ENCODE results near the gene SCYGR5. TPM values are rescaled to one million over a fixed set of nuclear protein-coding genes. Genes with fewer than 3 reads are reported as not detected.

Gene SCYGR5
- total RNA-seq, 1 donor from 2014 or later, result not detected

DNA sequence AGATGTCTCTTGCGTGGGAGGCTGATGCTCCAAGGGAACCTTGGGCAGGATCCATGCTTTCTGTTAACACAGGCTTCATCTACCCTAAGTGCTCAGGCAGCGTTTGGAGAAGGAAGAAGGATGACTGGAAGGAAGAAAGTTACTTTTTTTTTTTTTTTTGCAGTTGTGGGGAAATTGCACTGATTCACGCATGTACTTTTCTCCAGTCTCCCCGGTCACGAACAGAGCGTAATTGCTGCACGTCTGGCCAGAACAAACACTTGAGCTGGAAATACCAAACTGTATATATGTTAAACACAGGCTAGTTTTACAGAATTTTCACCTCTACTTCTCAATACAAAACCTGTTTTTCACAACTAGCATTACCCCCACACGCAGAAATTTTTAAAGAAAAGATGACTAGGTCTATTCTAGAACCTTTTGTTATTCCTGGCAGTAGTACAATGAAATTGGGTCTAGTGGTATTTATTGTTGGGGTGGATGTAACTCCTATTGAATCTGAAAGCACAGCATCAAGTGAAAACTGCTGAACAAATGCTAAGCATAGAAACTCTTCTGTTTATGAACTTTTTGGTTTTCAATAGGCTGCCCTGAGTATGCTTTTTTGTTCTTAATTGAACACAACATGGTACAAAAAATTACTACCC is 9.3 kb upstream of the SCYGR5 start:
- peaks cover 4% of the 10 kb centered on the region for H3K4me1 Mint-ChIP-seq (ENCODE audit: unreplicated experiment)
- H3K27me3 Mint-ChIP-seq (ENCODE audit: unreplicated experiment), result no peaks in the 10 kb centered on the region
- no peak overlapping the region for H3K4me3 Mint-ChIP-seq (ENCODE audit: unreplicated experiment)
- no peak for DNase-seq (ENCODE audit: low spot score)
- H3K9me3 Mint-ChIP-seq (ENCODE audit: unreplicated experiment), result no peaks in the 10 kb centered on the region
- TF ChIP-seq, protein P1, sequence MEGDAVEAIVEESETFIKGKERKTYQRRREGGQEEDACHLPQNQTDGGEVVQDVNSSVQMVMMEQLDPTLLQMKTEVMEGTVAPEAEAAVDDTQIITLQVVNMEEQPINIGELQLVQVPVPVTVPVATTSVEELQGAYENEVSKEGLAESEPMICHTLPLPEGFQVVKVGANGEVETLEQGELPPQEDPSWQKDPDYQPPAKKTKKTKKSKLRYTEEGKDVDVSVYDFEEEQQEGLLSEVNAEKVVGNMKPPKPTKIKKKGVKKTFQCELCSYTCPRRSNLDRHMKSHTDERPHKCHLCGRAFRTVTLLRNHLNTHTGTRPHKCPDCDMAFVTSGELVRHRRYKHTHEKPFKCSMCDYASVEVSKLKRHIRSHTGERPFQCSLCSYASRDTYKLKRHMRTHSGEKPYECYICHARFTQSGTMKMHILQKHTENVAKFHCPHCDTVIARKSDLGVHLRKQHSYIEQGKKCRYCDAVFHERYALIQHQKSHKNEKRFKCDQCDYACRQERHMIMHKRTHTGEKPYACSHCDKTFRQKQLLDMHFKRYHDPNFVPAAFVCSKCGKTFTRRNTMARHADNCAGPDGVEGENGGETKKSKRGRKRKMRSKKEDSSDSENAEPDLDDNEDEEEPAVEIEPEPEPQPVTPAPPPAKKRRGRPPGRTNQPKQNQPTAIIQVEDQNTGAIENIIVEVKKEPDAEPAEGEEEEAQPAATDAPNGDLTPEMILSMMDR (IDR thresholded peaks at IDR 0.05; ENCODE audit: unreplicated experiment), result no peak
- no peaks in the 10 kb centered on the region for H3K36me3 Mint-ChIP-seq (ENCODE audit: low read depth, unreplicated experiment)
- H3K27ac Mint-ChIP-seq (ENCODE audit: unreplicated experiment), result no peak overlapping the region

DNA sequence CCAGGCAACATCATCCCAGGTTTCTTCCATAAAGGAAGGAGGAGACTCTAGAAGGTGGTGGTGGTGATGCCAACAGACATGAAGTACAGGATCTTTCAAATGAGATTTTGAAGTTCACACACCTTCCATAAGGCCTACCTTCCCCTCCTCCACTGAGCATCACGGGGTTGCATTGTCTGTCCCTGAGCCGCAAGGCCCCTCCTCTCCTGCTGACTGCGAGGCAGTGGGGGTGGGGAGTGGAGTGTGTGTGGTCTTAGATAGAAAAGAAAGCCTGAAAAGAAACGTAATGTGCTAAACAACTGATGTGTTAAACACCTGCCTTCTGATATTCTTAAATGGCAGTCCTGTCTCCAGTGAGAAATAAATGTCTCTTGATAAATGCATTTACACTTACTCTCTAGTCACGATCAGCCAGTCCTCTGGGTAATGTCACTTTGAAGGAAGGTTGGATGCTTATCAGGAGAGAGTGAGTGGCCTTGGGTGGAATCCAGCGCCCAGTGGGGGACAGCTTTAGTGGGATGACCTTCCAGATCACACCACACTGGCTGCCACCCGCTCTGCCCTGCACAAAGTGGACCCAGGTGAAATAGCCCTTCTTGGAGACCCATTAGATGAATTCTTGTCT is 5.5 kb upstream of the SCYGR5 start:
- Mint-ChIP-seq H3K27ac (ENCODE audit: unreplicated experiment) (no peak overlapping the region), H3K4me1 (ENCODE audit: unreplicated experiment) (peaks cover 4% of the 10 kb centered on the region), H3K9me3 (ENCODE audit: unreplicated experiment) (no peaks in the 10 kb centered on the region), H3K27me3 (ENCODE audit: unreplicated experiment) (no peaks in the 10 kb centered on the region), H3K4me3 (ENCODE audit: unreplicated experiment) (no peak overlapping the region), H3K36me3 (ENCODE audit: low read depth, unreplicated experiment) (no peaks in the 10 kb centered on the region)
- DNase-seq (ENCODE audit: low spot score), result no peak
- TF ChIP-seq, protein P1 (IDR thresholded peaks at IDR 0.05; ENCODE audit: unreplicated experiment), result no peak

DNA sequence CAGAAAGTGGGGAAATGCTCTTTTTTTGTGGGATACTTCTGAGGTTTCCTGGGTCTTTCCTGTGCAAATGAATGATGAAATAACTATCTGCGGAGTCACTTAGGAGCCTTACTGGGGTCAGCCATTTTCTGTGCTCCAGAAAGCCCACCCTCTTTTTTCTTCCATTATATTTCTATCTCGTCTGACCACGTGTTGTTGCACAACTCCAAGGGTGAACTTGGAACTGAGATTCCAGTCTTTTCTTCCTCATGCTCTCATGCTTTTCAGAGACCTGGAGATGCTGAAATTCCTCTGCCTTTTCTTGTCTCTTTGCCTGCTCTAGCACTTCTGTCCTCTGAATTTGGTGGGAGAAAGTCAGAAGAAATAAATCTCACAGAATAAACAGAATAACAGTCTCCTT is 4.8 kb upstream of the SCYGR5 start:
- Mint-ChIP-seq H3K27ac (ENCODE audit: unreplicated experiment) (no peak overlapping the region), H3K36me3 (ENCODE audit: low read depth, unreplicated experiment) (no peaks in the 10 kb centered on the region), H3K9me3 (ENCODE audit: unreplicated experiment) (no peaks in the 10 kb centered on the region), H3K27me3 (ENCODE audit: unreplicated experiment) (no peaks in the 10 kb centered on the region), H3K4me1 (ENCODE audit: unreplicated experiment) (peaks cover 4% of the 10 kb centered on the region), H3K4me3 (ENCODE audit: unreplicated experiment) (no peak overlapping the region)
- TF ChIP-seq, protein P1 (IDR thresholded peaks at IDR 0.05; ENCODE audit: unreplicated experiment), result no peak
- no peak for DNase-seq (ENCODE audit: low spot score)

DNA sequence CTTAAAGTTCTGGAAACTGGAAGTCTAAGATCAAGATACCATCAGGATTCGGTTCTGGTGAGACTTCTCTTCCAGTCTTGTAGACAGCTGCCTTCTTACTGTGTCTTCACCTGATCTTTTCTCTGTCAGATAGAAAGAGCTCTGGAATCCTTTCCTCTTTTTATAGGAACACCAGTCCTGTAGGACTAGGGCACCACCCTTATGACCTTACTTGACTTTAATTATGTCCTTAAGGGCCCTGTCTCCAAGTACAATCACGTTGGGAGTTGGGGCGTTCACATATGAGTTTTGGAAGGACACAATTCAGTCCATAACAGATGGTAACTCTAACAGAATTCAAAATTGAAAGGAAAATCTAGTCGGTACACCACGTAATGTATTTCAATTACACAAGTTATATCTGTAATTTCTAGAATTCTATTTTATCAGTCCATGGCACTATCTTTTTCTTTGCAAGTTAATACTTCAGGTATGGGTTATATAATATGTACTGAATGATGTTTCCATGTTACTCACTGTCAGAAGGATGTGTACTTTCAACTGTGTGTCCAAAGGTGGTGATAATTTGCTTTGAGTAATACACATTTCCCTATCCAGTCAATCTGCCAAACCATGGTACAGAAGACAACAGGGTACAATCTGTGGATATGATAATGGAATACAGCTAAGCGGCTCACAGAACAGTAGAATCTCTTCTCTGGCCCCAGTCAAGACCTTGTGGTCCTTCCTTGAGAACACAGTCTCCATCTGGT is 1.2 kb upstream of the SCYGR5 start:
- Mint-ChIP-seq H3K27ac (ENCODE audit: unreplicated experiment) (no peak overlapping the region), H3K36me3 (ENCODE audit: low read depth, unreplicated experiment) (no peaks in the 10 kb centered on the region), H3K4me3 (ENCODE audit: unreplicated experiment) (no peak overlapping the region), H3K27me3 (ENCODE audit: unreplicated experiment) (no peaks in the 10 kb centered on the region), H3K4me1 (ENCODE audit: unreplicated experiment) (peaks cover 4% of the 10 kb centered on the region), H3K9me3 (ENCODE audit: unreplicated experiment) (no peaks in the 10 kb centered on the region)
- TF ChIP-seq, protein P1 (IDR thresholded peaks at IDR 0.05; ENCODE audit: unreplicated experiment), result no peak
- no peak for DNase-seq (ENCODE audit: low spot score)

Data from endothelial cell (in vitro differentiated cells).